ENCODE data around the gene PCDHA13.

DNA sequence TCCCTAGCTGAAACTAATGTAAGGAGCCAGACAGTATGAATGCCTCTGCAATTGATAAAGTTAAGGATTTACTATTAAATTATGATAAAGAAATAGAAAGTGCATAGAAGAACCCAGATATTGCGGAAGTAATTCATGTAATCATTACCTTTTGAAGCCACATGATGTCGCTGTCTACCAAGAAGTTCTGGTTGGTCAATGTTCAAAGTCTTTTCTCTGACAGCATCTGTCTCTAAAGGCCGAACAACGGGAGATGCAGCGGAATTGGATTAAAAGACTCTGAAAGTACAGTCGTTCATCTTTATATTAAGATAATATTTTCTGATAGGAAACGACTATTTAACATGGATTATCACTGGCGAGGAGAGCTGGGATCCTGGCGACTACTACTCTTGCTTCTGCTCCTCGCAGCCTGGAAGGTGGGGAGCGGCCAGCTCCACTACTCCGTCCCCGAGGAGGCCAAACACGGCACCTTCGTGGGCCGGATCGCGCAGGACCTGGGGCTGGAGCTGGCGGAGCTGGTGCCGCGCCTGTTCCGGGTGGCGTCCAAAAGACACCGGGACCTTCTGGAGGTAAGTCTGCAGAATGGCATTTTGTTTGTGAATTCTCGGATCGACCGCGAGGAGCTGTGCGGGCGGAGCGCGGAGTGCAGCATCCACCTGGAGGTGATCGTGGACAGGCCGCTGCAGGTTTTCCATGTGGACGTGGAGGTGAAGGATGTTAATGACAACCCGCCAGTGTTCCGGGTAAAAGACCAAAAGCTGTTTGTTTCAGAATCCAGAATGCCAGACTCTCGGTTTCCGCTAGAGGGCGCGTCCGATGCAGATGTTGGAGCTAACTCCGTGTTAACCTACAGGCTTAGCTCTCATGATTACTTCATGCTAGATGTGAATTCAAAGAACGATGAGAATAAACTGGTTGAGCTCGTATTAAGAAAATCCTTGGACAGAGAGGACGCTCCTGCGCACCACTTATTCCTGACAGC lies 40.7 kb upstream of the PCDHA13 start, which contains the start of gene PCDHA8:
- TF ChIP-seq POLR2A (IDR thresholded peaks at IDR 0.05) (no peak), POLR2AphosphoS5 (IDR thresholded peaks at IDR 0.05) (no peak)
- TF ChIP-seq, protein P1, sequence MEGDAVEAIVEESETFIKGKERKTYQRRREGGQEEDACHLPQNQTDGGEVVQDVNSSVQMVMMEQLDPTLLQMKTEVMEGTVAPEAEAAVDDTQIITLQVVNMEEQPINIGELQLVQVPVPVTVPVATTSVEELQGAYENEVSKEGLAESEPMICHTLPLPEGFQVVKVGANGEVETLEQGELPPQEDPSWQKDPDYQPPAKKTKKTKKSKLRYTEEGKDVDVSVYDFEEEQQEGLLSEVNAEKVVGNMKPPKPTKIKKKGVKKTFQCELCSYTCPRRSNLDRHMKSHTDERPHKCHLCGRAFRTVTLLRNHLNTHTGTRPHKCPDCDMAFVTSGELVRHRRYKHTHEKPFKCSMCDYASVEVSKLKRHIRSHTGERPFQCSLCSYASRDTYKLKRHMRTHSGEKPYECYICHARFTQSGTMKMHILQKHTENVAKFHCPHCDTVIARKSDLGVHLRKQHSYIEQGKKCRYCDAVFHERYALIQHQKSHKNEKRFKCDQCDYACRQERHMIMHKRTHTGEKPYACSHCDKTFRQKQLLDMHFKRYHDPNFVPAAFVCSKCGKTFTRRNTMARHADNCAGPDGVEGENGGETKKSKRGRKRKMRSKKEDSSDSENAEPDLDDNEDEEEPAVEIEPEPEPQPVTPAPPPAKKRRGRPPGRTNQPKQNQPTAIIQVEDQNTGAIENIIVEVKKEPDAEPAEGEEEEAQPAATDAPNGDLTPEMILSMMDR (IDR thresholded peaks at IDR 0.05) = no peak

Measured in suprapubic skin (tissue), 4 donors.